DND-41 (cell line): ENCODE data around the gene ZNF576.

ENCODE experiments used
- CTCF ChIP-seq: IDR thresholded peaks from 2 replicates; pipeline ENCODE4 v1.5.1; 2012; ENCODE audit warnings: borderline replicate concordance, low read length, moderate library complexity, mild to moderate bottlenecking; ENCODE audit not compliant: poor library complexity, severe bottlenecking; ENCODE audit errors: extremely low read depth
- EZH2 ChIP-seq: IDR thresholded peaks from 3 replicates; pipeline ENCODE4 v1.6.1; 2012; ENCODE audit warnings: borderline replicate concordance, low read depth, mild to moderate bottlenecking, moderate library complexity, low read length, inconsistent platforms; ENCODE audit not compliant: severe bottlenecking

DNA sequence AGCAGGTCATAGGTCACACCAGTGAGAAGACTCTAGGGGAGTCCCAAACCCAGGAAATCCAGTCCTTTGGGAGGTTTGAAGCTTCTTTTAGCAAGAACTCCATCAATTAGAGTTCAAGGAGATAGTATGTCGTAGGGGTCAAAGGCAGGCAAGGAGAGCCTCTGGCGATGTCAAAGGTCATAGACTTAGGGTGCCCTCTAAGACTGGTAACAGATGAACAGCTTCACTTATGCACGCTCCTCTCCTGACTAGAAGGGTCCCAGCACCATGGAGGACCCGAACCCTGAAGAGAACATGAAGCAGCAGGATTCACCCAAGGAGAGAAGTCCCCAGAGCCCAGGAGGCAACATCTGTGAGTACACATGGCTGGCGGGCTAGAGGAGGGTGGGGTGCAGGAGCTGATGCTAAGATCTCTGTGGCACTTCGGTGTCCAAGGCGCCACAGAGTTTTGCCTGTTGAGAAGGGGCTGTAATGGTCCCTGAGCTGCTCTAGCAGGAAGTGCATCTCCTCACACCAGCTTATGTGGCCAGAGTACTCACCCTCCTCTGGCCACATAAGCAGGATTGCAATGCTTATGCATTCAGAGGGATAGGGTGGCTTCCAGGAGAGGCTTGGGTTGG lies 557 bp downstream of the ZNF576 start:
- TF ChIP-seq EZH2: no peak
- no peak for TF ChIP-seq CTCF
